ENCODE results near the gene TPSAB1. TPM values are rescaled to one million over a fixed set of nuclear protein-coding genes. Genes with fewer than 3 reads are reported as not detected.

TPSAB1 gene
- total RNA-seq, 4 donors from 2014 or later, result 13.8 to 67.7 (median 28.5) TPM

DNA sequence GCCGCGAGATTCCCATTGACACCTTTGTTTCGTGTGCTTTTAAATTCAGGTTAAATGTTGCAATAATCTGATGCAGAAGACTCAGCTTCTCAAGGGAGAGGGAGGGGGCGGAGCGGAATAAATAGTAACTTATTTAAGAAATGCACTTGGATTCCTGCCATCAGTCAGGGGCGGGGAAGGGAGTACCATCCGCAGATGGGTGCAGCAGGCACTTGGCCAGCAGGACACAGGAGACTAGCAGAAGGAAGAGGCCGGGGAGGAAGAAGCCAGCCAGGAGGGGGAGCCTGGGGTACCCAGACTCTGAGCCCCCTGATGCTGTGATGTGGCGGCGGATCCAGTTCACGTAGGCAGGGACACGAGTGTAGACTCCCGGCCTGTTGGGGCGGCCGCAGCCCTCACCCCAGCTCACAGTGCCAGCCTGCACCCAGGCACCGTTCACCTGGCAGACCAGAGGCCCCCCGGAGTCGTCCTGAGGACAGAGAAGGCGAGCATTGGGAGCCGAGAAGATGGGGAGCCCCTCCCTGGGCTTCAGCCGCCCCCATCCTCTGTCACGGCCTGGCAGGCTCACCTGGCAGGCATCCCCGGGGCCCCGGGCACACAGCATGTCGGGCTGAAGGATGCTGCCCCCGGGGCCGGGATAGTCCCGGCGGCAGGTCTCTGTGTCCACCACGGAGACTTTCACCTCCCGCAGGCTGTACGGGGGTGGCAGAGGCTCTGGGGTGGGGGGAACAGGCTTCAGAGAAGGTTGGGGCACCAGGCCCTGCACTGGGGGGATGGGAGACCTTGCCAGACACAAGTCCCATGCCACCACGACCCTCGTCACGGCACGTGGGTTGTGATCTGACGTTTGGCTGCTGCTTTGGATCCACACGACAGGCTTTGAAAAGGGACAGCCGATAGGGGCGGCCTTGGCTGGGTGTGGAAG is 18.6 kb upstream of the TPSAB1 start:
- Histone ChIP-seq H3K4me1 (no peaks in the 10 kb centered on the region), H3K9me3 (no peaks in the 10 kb centered on the region), H3K36me3 (no peaks in the 10 kb centered on the region), H3K27ac (no peak overlapping the region), H3K4me3 (no peak overlapping the region), H3K27me3 (no peaks in the 10 kb centered on the region)
- TF ChIP-seq, protein P1, sequence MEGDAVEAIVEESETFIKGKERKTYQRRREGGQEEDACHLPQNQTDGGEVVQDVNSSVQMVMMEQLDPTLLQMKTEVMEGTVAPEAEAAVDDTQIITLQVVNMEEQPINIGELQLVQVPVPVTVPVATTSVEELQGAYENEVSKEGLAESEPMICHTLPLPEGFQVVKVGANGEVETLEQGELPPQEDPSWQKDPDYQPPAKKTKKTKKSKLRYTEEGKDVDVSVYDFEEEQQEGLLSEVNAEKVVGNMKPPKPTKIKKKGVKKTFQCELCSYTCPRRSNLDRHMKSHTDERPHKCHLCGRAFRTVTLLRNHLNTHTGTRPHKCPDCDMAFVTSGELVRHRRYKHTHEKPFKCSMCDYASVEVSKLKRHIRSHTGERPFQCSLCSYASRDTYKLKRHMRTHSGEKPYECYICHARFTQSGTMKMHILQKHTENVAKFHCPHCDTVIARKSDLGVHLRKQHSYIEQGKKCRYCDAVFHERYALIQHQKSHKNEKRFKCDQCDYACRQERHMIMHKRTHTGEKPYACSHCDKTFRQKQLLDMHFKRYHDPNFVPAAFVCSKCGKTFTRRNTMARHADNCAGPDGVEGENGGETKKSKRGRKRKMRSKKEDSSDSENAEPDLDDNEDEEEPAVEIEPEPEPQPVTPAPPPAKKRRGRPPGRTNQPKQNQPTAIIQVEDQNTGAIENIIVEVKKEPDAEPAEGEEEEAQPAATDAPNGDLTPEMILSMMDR (IDR thresholded peaks at IDR 0.05), result no peak
- TF ChIP-seq EP300 (IDR thresholded peaks at IDR 0.05), result no peak
- TF ChIP-seq POLR2A (IDR thresholded peaks at IDR 0.05), result no peak
- no peak for DNase-seq (ENCODE audit: low spot score in 2 of 2)
- WGBS, 2 donors, result 78% methylated on average over 35 to 36 of the region's 40 CpGs

DNA sequence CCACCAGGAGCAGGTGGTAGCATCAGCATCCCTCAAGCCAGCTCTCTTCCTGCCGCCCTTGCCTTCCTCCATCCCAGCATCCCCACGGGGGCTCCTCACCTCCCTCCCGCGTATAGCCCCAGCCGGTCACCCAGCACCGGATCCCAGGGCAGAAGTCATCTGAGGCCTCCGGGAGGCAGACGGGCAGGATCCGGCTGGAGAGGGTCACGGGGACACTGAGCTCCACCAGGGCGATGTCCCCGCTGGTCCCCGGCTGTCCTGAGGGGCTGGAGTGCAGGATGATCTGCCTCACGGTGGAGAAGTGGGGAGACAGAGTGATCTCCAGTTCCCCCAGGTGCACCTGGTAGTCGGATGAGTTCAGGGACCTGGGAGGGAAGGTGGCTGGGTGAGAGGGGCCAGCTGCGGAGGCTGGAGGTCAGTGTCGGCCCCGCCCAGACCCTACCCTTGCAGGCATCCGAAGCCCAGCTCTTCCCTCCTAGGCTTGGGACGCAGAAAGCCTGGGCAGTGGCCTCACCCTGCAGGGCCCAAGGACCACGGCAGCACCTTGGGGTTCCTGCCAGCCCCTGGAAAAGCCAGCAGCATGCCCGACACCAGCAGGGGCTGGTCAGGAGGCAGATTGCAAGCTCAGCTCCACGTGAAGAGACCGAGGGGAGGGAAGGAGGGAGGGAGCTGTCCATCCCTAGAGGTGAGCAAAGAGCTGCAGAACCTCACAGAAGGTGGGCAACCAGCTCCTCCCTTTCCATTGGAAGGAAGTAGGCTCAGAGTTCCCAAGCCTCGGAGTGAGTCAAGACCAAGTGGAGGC is 17.8 kb upstream of the TPSAB1 start:
- Histone ChIP-seq H3K27me3 (no peaks in the 10 kb centered on the region), H3K27ac (no peak overlapping the region)

DNA sequence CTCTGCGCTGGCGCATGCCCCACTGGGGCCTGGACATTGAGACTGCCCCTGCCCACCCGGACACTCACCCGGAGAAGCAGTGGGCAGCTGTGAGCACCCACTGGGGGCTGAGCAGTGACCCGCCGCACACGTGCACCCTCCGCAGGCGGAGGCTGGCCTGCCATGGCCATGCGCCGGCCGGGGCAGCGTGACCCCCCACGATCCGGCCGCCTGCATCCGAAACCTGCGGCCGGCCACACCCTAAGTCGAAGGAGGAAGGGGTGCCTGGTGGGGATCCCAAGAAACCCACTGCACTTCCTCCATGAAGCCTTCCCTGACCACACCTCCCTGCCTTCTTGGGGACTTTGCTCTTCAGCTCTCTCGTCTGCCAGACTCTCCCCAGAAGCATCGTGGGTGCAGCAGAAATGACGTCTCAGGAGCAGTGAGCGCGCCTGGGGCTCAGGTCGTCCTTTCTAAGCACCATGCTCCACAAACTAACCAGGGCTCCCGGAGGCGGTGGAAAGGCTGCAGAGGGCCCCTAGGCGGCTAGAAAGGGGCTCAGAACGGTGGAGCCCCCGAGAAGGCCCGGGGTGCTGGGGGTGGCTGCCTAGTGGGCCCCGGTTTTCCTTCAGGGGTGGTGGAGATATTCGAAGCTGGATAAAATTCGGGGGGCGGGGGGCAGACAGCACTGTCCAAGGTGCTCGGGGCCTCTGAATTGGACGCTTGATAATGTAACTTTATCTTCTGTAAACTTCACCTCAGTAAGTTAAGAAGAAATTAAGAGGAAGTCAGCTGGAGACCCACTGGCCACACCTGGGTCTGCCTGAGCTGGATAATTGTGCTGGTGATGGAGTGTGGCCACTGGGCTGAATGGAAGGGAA is 16.9 kb upstream of the TPSAB1 start:
- TF ChIP-seq POLR2A (IDR thresholded peaks at IDR 0.05) (no peak), EP300 (IDR thresholded peaks at IDR 0.05) (no peak)
- TF ChIP-seq, protein P1 (IDR thresholded peaks at IDR 0.05), result no peak
- DNase-seq (ENCODE audit: low spot score in 2 of 2), result no peak
- Histone ChIP-seq H3K4me3 (no peak overlapping the region), H3K27ac (no peak overlapping the region), H3K27me3 (no peaks in the 10 kb centered on the region), H3K4me1 (no peaks in the 10 kb centered on the region), H3K36me3 (no peaks in the 10 kb centered on the region), H3K9me3 (no peaks in the 10 kb centered on the region)
- WGBS, 2 donors, result 81 to 83% methylated on average over 37 to 38 of the region's 38 CpGs

More for the DNA sequence above, 17.8 kb upstream of the TPSAB1 start:
- Histone ChIP-seq H3K4me3 (no peak overlapping the region), H3K36me3 (no peaks in the 10 kb centered on the region), H3K9me3 (no peaks in the 10 kb centered on the region), H3K4me1 (no peaks in the 10 kb centered on the region)
- DNase-seq (ENCODE audit: low spot score in 2 of 2), result no peak
- 62 to 65% methylated on average over 17 to 25 of the region's 25 CpGs for WGBS, 2 donors
- TF ChIP-seq, protein P1 (IDR thresholded peaks at IDR 0.05), result no peak
- TF ChIP-seq EP300 (IDR thresholded peaks at IDR 0.05), result no peak
- TF ChIP-seq POLR2A (IDR thresholded peaks at IDR 0.05), result no peak

DNA sequence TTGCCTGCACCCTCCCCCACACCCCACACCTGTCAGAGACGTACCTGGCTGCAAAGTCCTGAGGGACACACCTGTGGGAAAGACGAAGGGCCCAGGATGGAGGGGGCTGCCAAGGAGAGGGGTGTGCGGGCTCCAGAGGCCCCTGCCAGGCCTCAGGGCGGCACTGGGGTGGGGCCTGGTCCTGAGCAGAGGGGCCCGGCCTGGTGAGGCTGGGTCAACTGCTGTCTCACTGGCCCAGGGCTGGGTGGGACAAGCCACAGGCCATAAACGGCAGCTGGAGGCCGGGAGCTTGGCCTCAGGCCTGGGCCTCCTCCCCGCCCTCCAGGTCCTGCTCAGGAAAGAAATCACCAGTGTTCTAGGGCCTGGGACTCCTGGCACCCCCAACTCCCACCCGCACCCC is 15.9 kb upstream of the TPSAB1 start:
- H3K27me3 ChIP-seq, result no peaks in the 10 kb centered on the region
- no peak overlapping the region for H3K4me3 ChIP-seq
- DNase-seq (ENCODE audit: low spot score in 2 of 2), result no peak
- 60 to 67% methylated on average over 5 to 8 of the region's 9 CpGs for WGBS, 2 donors
- TF ChIP-seq, protein P1 (IDR thresholded peaks at IDR 0.05), result no peak
- TF ChIP-seq POLR2A (IDR thresholded peaks at IDR 0.05) (no peak), EP300 (IDR thresholded peaks at IDR 0.05) (no peak)
- H3K9me3 ChIP-seq, result no peaks in the 10 kb centered on the region
- no peaks in the 10 kb centered on the region for H3K36me3 ChIP-seq
- no peak overlapping the region for H3K27ac ChIP-seq
- H3K4me1 ChIP-seq, result no peaks in the 10 kb centered on the region
